ENCODE measurements around the gene SGMS1.

- TF ChIP-seq CTCF (IDR thresholded peaks at IDR 0.05) (no peak), POLR2AphosphoS5 (IDR thresholded peaks at IDR 0.05; ENCODE audit: insufficient read depth in 1 of 2, low read depth in 1 of 2) (no peak), POLR2A (IDR thresholded peaks at IDR 0.05) (no peak)
Observed at GRCh38 chr10:50407076-50407801, 216.5 kb downstream of the SGMS1 start.

Data from vagina (tissue), 2 donors.